Stimulated activated CD4-positive, alpha-beta T cell treated with anti-CD3 and anti-CD28 coated beads, Interleukin-12 subunit alpha, Interleukin-12 subunit beta, amount 100 ng/mL, for 24 hours (primary cell): ENCODE measurements around the gene RASGRF1.
"Not testable (repeated sequence)": the region's sequence is repeated elsewhere in the genome, so short reads cannot be mapped to it uniquely, and the experiment has no call there.

Source experiments
- DNase-seq, 2 experiments: peaks; one replicate each; pipeline ENCODE4 v3.0.0-alpha.2; 2020; ENCODE audit warnings: low read depth in 2 of 2

Gene RASGRF1

DNA sequence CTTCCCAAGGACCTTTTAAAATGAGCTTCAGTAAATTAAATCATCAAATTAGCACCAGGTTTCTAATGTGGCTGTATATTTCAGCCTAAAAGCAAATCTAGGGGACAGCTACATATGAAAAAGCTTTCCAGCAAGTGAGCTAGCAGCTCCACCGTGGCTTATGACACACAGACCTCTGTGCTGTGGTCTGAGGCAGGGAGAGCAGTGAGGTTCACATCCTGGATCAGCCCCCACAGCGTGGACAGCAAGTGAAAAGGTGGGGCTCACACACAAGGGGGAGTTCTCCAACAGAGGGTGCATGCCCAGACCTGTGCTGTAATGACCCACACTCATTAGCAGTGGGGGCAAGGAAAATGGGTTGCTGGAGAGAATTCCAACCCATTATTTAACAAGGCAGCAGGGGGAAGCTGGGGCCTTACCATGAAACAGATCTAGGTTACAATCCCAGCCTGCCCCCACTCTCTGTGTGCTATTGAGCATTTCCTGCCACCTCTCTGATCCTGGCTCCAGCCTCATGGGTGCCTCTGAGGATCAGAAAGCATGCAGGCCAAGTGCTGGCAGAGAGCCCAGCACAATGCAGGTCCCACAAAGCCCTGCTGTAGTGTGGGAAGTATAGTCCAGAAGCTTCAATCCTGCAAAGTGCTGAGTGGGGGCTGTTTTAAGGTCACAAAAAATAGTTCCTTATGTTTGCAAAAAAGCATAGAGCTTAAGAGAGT lies 48.2 kb downstream of the RASGRF1 start:
- DNase-seq: no peak

DNA sequence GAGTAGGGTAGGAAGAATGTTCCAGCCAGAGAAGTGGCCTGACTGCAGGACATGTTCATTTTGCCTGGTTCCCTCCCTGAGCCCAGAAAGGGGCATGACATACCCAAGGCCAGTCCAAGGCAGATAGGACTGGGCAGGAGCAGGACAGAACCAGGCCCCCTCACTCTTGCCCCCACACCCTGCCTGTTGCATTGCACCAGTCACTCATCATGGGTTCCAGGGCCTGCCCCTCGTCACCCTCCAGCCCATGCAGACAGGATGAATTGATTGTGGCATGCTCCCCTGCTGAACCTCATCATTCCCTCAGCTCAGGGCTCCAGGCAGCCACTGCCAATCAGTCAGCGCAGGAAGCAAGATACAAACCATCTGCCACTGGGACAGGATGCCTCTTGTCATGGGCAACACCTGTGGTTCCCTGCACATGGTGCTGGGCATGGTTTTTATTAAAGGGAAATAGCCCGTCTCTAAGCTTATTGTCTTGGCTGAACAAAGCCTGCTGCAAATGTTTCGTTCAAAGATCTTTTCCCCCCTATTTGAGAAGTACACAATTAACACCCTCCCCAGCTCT lies 48.9 kb downstream of the RASGRF1 start:
- DNase-seq: no peak

DNA sequence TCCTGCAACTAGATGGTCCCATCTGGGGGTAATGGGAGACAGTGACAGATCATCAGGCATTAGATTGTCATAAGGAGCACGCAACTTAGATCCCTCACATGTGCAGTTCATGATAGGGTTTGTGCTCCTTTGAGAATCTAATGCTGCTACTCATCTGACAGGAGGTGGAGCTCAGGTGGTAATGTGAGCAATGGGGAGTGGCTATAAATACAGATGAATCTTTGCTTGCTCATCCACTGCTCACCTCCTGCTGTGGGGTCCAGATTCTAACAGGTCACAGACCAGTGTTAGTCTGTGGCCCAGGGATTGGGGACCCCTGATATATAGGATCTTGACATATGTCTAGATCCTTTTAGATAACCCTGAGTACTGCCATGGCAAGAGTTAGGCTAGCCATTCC lies 52.7 kb downstream of the RASGRF1 start:
- no peak for DNase-seq

DNA sequence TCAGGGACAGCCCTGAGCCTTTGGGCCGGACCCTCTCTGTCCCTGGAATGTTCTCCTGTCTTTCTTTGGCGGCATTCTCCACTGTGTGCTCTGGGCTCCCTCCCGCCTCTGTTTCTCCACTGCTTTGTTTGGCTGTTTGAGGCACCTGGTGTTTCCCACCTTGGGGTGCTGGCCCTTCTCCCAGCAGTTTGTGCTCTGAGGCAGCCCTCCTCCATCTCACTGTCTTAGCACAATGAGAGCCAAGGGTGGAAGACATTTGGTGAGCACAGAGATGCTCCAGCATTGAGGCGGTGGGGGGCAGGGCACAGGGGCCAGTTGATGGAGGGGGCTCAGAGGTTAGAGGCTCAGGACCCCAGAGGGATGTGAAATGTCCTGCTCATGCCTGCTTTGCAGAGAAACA lies 54.3 kb downstream of the RASGRF1 start:
- DNase-seq: no peak

DNA sequence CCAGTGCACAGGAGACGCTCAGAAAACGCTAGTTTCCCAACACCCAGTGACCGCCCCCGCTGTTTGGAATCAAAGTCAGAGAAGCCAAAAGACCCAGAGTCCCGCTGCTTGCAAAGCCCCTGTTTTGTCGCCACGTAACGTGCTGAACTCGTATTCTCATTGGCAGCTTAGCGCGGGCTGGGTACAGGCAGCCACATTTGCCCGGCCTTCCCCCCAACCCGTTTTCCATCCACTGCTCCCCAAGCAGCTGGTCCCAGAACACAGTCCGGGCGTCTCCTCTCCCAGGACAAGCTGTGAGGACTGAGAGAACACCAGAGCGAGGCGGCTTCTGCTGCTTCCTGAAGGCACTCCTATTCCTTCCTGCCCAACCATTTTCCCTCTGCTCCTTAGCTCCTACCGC lies 54.8 kb downstream of the RASGRF1 start:
- no peak for DNase-seq

DNA sequence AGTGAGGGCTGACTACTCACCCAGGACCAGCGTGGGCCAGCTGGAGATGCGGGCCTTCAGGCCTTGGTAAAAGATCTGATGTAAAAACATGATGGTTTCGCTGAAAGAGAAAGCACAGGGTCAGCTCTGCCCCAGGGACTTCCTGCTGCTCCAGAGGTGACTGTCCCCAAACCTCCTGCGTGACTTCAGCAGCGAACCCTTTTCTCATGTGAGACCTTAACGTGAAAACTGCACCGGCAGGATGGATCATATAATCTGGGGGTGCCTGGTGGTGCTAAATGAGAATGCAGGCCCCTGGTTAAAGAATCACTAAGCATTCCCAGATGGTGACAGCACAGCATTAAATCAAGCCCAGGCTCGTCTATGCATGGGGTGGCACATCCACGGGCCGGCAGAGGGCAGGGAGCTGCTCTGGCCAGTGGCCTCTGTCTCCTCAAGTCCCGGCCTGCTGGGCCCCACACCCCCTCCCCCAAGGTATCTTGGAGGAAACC lies 55.4 kb downstream of the RASGRF1 start:
- no peak for DNase-seq

DNA sequence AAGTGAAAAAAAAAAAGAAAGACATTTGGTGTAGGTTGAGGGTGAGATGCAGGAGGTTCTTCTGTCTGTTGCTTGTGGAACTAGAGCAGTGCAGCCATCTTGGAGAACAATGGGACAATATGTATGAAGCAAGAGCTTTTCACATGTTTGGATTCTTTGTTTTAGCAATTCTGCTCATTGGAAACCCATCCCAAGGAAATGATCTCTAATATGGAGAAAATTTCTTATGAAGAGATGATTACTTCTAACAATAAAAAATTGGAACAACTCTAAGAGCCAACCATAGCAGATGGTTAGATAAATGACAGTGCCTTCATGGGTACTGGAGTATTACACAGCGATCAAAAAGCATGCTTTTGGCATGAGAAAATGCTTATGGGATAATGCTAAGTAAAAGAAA lies 56.3 kb downstream of the RASGRF1 start:
- no peak for DNase-seq

DNA sequence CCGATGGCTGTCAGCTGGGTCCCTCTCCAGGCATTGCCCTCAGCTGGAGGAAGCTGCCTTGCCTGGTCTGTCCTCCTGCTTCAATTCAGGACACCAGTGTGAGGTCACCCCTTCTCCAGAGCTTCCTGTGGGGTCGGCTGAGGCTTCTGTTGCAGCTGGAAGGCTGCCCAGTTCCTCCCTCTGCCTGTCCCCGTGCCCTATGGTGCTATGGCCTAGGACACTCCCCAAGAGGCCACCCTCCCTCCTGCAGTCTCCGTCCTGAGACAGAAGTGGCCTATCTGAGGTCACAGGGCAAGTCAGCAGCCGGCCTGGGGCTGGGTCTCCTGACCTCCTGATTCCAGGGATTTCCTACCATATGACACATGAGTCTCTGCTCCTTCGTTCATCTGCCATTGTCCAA lies 57.9 kb downstream of the RASGRF1 start:
- no peak for DNase-seq

DNA sequence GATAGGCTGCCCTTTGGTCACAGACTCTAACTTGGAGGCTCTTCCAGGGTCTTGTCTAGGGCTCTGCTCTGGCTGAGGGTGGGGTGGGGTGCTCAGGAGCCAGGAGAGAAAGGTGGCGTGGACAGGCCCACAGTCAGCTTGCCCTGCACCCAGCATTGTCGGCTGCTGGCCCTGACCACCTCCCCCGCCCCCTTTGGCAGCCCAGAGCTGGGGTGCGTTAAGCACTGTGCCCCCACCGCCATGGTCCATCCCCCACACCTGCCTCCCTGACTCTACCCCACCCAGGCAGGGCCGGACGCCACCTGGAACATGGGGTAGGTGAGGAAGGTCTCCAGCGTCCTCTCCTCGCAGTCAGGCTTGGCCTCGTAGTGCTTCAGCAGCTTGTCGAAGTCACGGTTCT lies 58.8 kb downstream of the RASGRF1 start:
- DNase-seq: no peak

DNA sequence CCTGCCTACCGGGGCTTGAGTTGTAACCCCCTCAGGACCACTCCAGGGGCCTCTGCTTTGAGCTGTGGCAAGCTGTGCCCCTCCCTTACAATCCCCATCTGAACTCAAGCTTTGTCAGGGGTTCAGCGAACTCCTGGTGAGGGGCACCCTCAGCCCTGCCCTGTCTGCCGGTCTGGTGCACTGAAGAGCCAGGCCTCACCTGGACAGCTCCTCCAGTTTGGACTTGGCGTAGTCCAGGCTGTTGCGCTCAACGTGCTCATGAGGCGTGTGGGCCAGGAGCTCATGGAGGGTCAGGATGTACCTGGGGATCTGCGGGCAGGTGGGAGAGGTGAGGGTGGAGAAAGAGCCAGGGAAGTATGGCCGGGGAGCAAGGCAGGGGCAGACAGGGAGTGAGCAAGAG lies 59.4 kb downstream of the RASGRF1 start:
- DNase-seq: no peak

DNA sequence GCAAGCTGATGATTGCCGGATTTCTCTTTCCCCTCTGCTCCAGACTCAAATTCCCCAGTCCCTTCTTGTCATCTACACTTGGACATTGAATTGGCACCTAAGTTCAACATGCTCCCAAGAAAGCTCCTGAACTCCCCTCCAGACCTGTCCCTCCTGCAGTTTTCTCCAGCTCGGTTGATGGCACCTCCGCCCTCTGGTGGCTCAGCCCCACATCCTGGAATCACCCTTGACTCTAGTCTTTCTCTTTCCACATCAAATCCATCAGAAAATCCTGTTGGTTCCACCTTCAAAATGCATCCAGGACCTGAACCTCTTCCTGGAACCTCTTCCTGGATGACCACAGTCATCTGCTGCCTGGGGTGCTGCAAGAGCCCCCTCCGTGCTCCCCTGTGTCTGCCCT lies 60.1 kb downstream of the RASGRF1 start:
- DNase-seq: no peak

DNA sequence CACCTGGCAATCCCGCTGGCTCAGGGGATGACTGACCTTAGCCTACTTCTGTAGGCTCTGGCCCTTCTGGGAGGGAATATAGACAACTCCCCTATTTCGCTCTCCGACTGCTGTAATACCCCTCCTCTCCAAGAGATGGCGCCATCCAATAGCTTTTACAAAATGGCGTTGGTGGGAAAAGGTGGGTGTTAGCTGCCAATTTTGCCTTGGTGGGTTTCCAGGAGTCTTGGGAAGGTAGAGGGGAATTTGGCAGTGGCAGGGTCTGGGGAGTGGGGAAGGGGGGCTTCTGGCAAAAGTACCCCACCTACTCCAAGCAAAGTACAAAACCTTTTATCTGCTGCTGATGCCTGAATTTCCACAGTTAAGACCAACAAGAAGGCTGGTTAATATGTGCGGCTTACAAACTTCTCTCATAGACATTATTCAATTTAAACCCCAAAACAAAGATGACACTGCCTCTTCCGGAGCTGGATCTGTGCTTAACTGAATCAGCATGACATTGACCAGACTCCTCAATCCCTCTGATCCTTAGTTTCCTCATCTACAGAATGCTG lies 62.1 kb downstream of the RASGRF1 start:
- DNase-seq: peak in 1 of 2 experiments; percentile 40

DNA sequence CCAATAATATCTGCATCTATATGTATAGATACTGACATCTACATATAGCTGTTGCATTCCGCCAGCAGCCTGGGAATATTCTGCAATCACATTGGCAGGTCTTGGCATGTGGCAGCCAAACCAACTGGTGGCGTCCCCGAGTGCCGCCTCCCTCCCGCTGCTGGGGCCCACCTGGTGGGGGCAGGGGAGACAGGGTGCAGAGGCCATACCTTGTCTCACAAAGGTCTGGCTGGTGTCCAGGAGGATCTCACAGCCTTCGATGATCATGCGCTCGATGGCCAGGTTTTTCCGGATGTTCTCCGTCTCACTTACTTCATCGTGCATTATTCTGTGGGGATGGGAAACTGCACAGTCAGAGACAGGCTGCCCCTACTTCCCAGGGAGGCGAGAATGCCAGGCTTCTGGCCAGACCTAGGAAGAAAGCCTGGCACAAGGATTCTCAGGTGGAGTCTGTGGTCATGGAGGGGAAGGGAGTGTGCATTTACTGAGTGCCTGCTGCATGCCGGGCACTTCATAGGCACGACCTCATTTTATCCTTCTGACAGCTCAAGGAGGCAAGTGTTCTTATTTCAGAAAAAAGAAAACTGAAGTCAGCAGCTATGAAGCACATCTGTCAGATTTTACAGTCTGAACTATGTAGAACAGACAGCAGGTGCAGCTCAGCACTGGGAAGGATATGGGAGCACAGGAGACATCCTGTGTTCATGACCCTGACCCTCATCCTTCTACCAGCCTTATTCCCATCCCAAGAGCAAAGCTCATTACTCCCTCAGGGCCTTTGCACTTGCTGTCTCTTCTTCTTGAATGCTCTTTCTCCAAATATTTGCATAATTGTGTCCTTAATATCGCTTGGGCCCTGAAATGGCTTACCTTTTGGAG lies 62.8 kb downstream of the RASGRF1 start:
- no peak for DNase-seq

DNA sequence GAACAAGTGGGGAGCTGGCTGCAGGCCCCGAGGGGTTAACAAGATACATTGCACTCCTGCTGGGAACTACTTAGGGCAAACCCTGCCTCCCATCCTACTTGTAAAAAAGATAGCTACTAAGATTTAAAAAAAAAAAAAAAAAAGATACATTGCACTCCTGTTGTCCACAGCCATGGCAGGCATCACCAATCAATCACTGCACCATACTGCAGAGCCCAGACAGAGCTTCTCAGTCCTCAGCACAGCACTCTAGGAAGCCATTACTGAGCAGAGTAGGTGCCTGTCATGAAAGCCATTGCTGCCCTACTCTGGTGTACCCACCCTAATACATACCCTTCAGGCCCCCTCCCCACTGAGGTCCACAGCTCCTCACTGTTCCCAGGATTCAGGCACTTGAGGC lies 64.8 kb downstream of the RASGRF1 start:
- DNase-seq: no peak

DNA sequence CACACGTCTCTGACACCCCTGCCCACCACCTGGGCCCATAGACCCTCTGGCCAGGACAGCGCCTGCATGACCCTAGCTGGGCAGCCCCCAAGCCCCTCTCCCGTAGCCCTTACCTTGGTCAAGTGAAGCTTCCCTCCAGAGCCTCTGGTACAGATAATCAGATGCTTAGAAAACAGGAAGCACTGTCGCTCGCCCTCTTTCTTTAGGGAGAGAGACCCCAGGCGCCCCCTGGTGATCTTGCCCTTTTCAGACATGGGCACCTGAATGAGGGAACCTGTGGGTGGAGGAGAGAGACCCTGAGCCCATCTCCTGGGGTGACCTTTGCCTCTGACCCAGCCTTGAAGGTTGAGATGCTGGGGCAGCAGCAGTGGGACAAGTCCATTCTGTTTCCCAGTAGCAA lies 65.4 kb downstream of the RASGRF1 start:
- DNase-seq: no peak

DNA sequence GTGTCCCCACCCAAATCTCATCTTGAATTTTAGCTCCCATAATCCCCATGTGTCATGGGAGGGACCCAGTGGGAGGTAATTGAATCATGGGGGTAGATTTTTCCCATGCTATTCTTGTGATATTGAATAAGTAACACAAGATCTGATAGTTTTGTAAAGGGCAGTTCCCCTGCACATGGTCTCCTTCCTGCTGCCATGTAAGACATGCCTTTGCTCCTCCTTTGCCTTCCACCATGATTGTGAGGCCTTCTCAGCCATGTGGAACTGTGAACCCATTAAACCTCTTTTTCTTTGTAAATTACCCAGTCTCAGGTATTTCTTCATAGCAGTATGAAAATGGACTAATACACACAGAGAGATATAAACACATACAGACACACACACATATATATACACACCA lies 66.1 kb downstream of the RASGRF1 start:
- DNase-seq: not testable (repeated sequence)

DNA sequence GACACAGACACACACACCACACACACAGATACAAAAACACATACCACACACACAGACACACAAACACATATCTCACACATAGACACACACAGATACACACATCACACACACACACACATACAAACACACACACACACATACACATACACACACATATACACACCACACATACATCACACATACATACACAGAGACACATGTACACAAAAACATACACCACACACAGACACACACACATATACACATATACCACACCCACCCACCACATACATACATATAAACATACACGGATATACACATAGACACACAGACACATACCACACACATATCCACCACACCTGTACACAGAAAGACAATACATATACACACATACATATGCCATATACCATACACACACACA lies 66.7 kb downstream of the RASGRF1 start:
- no peak for DNase-seq

DNA sequence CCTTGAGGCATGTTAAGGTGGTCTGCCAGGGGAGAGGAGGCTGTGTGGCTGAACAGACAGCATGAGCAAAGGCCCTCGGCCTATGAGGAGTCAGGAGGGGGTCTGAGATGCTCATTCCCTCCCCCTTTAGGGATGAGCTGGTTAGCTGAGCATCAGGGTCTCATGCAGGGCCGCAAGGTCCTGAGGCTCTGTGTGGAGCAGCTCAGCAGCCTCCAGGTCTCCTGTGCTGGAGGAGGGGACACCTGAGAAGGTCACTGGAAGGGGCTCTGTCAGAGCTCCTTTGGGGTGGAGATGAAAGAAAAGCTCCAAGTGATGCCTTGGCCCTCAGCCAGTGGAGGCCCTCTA lies 67.1 kb downstream of the RASGRF1 start:
- no peak for DNase-seq

DNA sequence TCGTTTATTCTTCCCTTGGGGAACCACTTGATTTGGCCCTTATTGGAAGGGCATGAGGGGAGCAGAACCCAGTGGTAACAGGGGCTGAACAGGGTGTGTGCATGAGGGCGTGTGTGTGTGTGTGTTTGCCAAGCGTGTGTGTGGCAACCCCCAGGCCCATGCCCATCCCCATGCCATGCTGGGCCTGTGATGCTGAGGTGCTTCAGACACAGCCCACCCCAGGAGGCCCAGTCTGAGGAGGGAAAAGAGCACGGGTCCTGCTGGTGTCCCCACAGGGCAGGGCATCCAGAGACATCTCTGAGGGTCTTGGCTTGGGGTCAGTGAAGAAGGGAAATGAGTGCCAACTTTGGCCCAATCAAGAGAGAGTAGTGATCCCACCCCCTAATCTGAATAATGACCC lies 71.6 kb downstream of the RASGRF1 start:
- DNase-seq: no peak

DNA sequence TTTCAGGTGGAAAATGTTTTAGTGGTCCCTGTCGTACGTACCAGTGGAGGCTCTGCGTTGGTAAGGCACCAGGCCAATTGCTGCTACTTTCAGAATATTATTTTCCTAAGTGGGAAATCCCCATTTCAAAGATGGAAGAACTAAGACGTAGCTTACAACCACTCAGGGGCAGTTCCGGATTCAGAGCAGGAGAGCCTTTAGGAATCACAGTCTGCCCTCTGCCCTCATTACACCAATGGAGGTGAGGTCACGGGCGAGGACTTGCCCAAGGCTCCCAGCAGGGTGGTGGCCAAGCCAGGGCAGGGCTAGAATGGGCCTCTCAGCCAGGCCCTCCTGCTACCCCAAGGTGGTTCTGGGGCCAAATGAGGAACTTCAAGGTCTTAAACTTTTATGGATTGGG lies 72.6 kb downstream of the RASGRF1 start:
- DNase-seq: no peak

DNA sequence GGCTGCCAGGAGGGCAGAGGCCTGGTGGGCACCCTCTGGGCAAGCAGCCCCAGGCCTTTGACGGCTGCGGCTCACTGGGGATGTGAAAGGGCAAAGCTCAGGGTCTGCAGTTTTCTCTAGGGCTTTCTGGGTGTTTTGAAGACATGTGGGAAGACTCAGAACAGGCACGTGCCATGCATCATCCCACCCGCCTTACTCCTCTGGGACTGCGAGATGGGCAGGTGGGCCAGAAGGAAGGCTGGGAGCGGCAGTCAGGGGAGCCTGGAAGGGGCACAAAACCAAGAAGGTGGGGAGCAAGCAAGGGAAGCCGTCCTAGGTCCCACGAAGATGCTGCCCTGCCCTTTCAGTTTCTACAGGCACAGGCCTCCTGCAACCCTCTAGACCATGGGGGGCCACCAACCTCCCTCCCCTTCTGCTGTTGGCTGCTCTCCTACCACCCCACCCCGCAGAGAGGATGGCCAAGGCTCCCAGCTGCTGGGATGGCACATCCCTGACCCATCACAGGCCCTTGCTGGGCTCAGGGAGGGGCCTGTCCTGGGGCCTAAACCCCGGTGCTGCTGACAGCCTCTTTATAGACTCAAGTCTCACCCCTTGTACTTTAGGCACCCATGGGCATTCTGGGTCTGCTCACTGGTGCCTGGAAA lies 73.9 kb downstream of the RASGRF1 start:
- DNase-seq: no peak

DNA sequence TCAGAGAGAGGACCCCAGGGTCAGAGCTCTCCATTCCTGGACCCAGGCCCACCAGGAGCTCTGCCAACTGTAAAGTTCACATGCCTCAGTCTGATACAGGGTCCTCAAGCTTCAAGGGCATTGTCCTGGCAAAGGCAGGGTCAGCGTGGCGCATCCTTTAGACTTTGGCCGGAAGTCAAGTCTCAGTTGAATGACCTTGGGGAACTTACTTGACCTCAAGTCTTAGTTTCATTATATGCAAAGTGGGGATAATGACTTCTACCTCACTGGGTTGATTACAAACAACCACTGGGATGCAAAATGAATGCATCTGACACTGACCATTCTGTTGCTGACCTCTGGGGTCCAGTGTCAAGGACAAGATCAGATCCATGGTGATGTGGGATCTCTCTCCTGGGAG lies 75.2 kb downstream of the RASGRF1 start:
- no peak for DNase-seq
